ENCODE data around the gene ABCF2.

ABCF2 gene

DNA sequence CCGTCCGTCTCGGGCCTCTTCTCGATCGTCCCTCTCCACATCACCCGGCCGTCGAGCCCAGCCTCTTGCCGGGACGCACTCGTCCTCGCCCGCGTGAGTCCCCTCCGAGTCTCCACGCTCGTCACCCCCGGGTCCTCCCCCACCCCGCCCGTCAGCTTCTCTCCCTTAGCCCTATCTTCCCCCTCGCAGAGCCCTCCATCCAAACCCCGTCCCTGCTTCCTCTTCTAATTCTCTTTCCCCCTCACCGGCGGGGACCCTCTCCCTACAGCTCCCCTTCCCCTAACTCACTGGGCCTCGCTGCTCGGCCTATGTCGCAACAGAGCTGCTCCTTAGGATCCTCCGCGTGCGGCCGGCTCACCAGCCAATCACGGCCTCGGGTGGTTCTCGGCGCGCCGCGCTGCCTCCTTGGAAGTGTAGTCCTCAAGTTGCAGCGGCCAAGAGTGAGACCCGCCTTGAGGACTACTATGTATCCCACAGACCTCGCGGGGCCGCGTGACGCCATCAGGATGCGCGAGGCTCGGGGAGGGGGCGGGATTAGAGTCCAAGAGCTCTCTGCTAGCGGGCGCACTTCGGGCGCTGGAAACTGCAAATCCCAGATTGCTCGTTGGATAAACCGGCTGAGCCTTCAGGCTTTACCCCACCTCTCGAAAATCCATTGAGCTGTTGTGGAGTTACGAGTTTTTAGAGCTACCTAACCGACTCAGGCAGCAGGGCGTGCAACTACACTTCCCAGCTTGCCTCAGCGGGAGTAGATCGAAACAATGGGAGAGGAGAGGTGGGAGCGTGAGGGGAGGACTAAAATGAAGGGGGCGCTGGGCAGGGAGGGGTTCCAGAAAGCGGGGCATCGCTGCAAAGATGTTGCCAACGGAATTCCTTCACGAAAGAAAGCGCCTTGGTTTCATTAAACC, at the start of gene ABCF2:
TSS of gene ABCF2 (minus strand) at position 331 of the 908 bp plus-strand sequence. CDS start 747 bp downstream, outside the sequence.
- DNase-seq (ENCODE audit: low spot score) = peak; percentile 96

GRCh38 chr7:151275813-151276577, 49.0 kb upstream of the ABCF2 start:
- DNase-seq (ENCODE audit: low spot score) = no peak

- no peak for DNase-seq (ENCODE audit: low spot score)
Measured at GRCh38 chr7:151274936-151275812, 48.2 kb upstream of the ABCF2 start.

- no peak for DNase-seq (ENCODE audit: low spot score)
Measured at GRCh38 chr7:151274396-151274795, 47.4 kb upstream of the ABCF2 start.

- no peak for DNase-seq (ENCODE audit: low spot score)
Measured at GRCh38 chr7:151273651-151274390, 46.8 kb upstream of the ABCF2 start.

DNA sequence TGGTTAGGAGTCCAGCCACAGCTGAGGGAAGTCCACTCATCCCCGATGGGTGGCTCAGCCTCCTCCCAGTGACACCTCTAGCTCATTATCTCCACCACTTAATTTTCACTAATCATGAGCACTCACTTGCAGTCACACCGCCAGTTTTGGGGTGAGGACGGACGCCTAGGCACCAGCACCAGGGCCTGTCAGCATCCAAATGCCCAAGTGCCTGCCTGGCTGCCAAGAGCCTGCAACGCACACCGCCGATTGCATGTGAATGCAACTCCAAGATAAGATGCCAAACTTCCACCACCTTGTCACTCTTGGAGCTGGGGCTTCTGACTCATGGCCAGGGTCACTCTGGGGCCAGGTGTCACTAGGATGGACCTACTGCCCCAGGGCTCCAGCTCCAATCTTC, 45.9 kb upstream of the ABCF2 start:
- DNase-seq (ENCODE audit: low spot score) = no peak

- DNase-seq (ENCODE audit: low spot score) = no peak
Measured at GRCh38 chr7:151272405-151272804, 45.4 kb upstream of the ABCF2 start.

DNA sequence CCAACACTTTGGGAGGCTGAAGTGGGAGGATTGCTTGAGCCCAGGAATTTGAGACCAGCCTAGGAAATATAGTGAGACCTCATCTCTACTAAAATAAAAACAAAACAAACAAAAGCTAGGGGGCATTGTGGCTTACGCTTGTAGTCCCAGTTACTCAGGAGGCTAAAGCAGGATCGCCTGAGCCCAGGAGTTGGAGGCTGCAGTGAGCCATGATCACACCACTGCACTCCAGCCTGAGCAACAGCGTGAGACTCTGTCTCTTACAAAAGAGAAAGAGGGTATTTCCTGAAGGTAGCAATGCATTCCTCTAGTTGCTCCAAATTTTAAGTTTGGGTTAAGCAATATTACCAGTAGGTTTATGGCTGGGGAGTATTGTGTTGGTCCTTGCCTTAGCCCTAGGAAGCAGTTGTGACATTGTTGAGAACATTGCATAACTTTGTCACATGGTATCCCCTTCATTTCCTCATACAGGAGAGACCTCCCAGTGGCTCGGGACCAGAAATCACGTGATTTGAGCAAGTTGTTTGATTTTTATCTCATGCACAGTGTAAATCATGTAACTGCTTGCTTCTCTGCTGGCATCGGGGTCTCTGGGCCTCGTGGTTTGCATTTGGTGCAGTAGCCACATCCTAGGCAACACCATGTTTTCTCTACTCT, 44.8 kb upstream of the ABCF2 start:
- DNase-seq (ENCODE audit: low spot score) = no peak

GRCh38 chr7:151269511-151269910, 42.5 kb upstream of the ABCF2 start:
- no peak for DNase-seq (ENCODE audit: low spot score)

DNA sequence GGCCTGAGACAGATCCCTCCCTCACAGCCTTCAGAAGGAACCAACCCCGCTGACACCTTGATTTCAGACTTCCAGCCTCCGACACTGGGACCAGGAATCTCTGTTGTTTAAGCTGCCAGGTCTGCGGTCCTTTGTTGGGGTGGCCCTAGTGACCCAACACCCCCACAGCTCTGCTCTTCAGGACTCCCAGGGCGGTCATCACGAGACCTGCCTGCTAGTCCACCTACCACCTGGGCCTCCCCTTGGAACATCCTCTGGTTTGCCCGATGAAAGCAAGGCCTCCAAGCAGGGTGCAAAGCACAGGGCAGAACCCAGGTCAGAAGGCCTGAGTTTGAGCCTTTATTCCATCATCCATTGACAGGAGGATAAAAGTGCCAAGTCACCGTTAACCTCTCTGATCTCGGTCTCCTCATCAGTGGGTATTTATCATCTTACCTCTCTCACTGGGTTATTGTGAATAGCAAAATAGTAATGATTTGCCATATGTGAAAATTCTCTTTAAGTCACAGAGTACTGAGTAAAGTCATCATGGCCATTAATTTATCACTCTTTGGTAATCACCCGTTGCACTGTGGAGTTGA, 38.4 kb upstream of the ABCF2 start:
- no peak for DNase-seq (ENCODE audit: low spot score)

DNA sequence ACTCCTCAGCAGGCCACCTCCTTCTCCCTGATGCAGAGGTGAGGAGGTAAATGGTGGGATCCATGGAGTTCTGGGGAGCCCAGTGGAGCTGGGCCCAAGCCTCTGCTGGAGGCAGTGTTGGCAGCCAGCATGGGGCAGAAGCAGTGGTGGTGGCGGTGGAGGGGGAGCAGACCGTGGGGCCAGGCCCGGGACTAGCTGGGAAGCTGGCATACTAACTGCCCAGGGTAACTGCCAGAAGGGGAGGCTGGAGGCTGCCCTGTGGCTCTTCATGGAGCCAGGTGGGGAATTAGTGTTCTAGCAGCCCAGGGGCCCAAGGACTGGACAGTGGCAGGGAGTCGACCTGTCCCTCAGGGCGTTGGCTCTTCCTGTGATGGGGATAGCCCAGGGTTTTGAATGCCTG, 37.6 kb upstream of the ABCF2 start:
- no peak for DNase-seq (ENCODE audit: low spot score)

- no peak for DNase-seq (ENCODE audit: low spot score)
Measured at GRCh38 chr7:151261529-151261928, 34.5 kb upstream of the ABCF2 start.

GRCh38 chr7:151260883-151261282, 33.9 kb upstream of the ABCF2 start:
- DNase-seq (ENCODE audit: low spot score) = no peak

- no peak for DNase-seq (ENCODE audit: low spot score)
Measured at GRCh38 chr7:151260471-151260870, 33.5 kb upstream of the ABCF2 start.

- no peak for DNase-seq (ENCODE audit: low spot score)
Measured at GRCh38 chr7:151257990-151258389, 31.0 kb upstream of the ABCF2 start.

GRCh38 chr7:151256410-151257045, 29.5 kb upstream of the ABCF2 start:
- DNase-seq (ENCODE audit: low spot score) = no peak

- DNase-seq (ENCODE audit: low spot score) = no peak
Measured at GRCh38 chr7:151255390-151255789, 28.4 kb upstream of the ABCF2 start.

DNA sequence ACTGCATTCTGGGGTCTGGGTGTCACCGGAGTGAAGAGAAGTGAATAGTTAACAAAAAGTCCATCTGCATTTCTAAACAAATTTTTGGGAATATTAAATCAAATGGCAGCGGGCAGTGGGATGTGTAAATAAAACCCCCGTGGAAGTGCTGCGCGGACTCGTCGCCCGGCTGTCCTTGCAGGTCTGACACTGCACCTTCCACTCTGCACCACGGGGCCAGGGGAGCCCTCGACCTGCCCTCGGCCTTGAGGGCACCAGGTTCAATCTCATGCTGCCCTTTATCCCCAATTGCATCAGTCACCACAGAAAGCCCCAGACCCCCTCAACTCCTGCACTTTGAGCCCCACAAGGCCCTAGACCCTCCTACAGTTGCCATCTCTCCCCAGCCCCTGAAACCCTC, 27.8 kb upstream of the ABCF2 start:
- DNase-seq (ENCODE audit: low spot score) = no peak

DNA sequence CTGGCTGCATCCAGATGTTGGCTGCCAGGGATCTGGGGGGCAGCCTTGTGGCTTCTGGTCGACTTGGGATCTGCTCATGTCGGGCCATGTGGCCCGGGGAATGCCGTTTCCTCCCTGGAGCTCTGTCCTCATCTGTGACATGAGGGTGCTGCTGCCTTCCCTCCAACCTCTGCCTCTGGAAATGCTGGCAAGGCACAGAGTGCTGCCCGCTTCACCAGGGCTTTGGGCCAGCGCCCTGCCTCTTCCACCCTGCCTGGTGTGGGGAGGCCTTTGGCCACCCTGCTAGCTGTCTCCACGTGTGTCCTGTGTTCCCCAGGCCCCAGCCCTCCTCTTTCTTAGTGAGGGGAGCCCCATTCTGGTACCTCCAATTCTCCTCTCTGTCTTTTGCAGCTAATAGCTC, 27.3 kb upstream of the ABCF2 start:
- DNase-seq (ENCODE audit: low spot score) = no peak

All from CD4-positive, alpha-beta T cell treated with Interleukin-6 at 100 ng/mL for 8 hours (primary cell).